Thyroid gland (tissue), 4 donors: Measurements from ENCODE around the gene AKAP10. TPM values are rescaled to one million over a fixed set of nuclear protein-coding genes. Genes with fewer than 3 reads are reported as not detected.

Source experiments
- DNase-seq, 2 donors: peaks; one replicate each; pipeline ENCODE4 v3.0.0-alpha.2; 2019
- H3K27ac ChIP-seq, 3 donors: fragments of 200-600 bp; sonication (generic); 1 replicate in 2 of 3; 2 replicates in 1 of 3; pipeline ENCODE4 v1.5.1; 2016 to 2019; ENCODE audit warnings: mild to moderate bottlenecking in 1 of 3, moderate library complexity in 1 of 3
- H3K27me3 ChIP-seq: fragments of 200-600 bp; sonication (generic); one replicate; pipeline ENCODE4 v1.5.1; 2019
- H3K36me3 ChIP-seq, 2 donors: fragments of 200-600 bp; sonication (generic); one replicate each; pipeline ENCODE4 v1.5.1; 2016 to 2019
- H3K4me1 ChIP-seq, 2 donors: fragments of 200-600 bp; sonication (generic); one replicate each; pipeline ENCODE4 v1.5.1; 2017 to 2019
- H3K4me3 ChIP-seq, 3 donors: fragments of 200-600 bp; sonication (generic); replicated peaks in 1 of 3; 1 replicate in 2 of 3; 2 replicates in 1 of 3; pipeline ENCODE4 v1.5.1; 2016; ENCODE audit warnings: mild to moderate bottlenecking in 1 of 3
- H3K9me3 ChIP-seq: fragments of 200-600 bp; sonication (generic); one replicate; pipeline ENCODE4 v1.5.1; 2017
- CTCF ChIP-seq, 6 experiments: fragments of 200-600 bp in 3 of 6; fragments of 450-650 bp in 3 of 6; sonication (generic) in 3 of 6; IDR thresholded peaks; one replicate each; pipeline ENCODE4 v1.5.1; 2016 to 2019; ENCODE audit warnings: antibody characterized with exemption in 6 of 6, mild to moderate bottlenecking in 2 of 6, inconsistent platforms in 1 of 6, moderate library complexity in 1 of 6
- POLR2A ChIP-seq, 2 donors: fragments of 450-650 bp; IDR thresholded peaks; one replicate each; pipeline ENCODE4 v1.6.1; 2017; ENCODE audit warnings: antibody characterized with exemption in 2 of 2, mild to moderate bottlenecking in 2 of 2, moderate library complexity in 1 of 2
- WGBS, 2 donors: methylation state at CpG; one replicate each; pipeline ENCODE4 v1.1.5; 2017; 5-methylcytosine and 5-hydroxymethylcytosine counted together
- intact Hi-C: fragments of 100-400 bp; cut with DNase I; formaldehyde crosslinking; loops from one replicate; pipeline ENCODE4 v1.15.1; 2023
- total RNA-seq, 4 donors: library from RNA; depleted of rRNA; stranded (reverse); fragments of >200 nt; gene quantifications; one replicate each; pipeline ENCODE4 v1.2.3, GENCODE V29; 2016

Gene AKAP10
- total RNA-seq, 4 donors from 2014 or later: 34.6 to 65.0 (median 42.0) TPM

- intact Hi-C loops: loop anchor here (10.0 kb wide), 1 partner anchor 84 kb away; no protein-coding TSS in a partner anchor
- H3K9me3 ChIP-seq: no peaks in the 10 kb centered on the region
- H3K27me3 ChIP-seq: no peaks in the 10 kb centered on the region
- no peak for DNase-seq
- H3K27ac ChIP-seq: peak overlapping the region in 1 of 3 donors; percentile 66
- 74 to 89% methylated on average over 1 of the region's 1 CpG for WGBS, 2 donors
- H3K4me3 ChIP-seq: no peak overlapping the region
- H3K36me3 ChIP-seq: no peaks in the 10 kb centered on the region
- H3K4me1 ChIP-seq: peaks cover 0 to 3% of the 10 kb centered on the region in 2 donors
- TF ChIP-seq CTCF (IDR thresholded peaks at IDR 0.05): no peak
- no peak for TF ChIP-seq POLR2A (IDR thresholded peaks at IDR 0.05)
Observed at GRCh38 chr17:20010936-20011335, 33.3 kb upstream of the AKAP10 start.

GRCh38 chr17:20010099-20010863, 32.7 kb upstream of the AKAP10 start:
- TF ChIP-seq POLR2A (IDR thresholded peaks at IDR 0.05): no peak
- peak in 4 of 6 experiments; percentile 5 to 53 (median 28) for TF ChIP-seq CTCF (IDR thresholded peaks at IDR 0.05)
- DNase-seq: peak; percentile 39 to 55
- 22 to 25% methylated on average over 11 of the region's 11 CpGs for WGBS, 2 donors
- Histone ChIP-seq H3K27ac (peak overlapping the region in 2 of 3 donors; percentile 40 to 66), H3K27me3 (no peaks in the 10 kb centered on the region), H3K36me3 (no peaks in the 10 kb centered on the region), H3K4me3 (peak overlapping the region; percentile 36 to 74 (median 54)), H3K4me1 (peaks cover 0 to 3% of the 10 kb centered on the region in 2 donors), H3K9me3 (no peaks in the 10 kb centered on the region)
- intact Hi-C loops: loop anchor here (10.0 kb wide), 1 partner anchor 85 kb away; no protein-coding TSS in a partner anchor

GRCh38 chr17:20009302-20010098, 31.9 kb upstream of the AKAP10 start, which contains the start of gene SPECC1:
TSS of gene SPECC1 (plus strand) at chr17:20009359. CDS start at chr17:20096652, 87,293 bp downstream.
- TF ChIP-seq CTCF (IDR thresholded peaks at IDR 0.05): peak in 5 of 6 experiments; percentile 91 to 100 (median 96)
- peak in 1 of 2 donors; percentile 36 for TF ChIP-seq POLR2A (IDR thresholded peaks at IDR 0.05)
- Histone ChIP-seq H3K36me3 (no peaks in the 10 kb centered on the region), H3K4me3 (peak within 1 kb of the TSS; percentile 36 to 74 (median 54)), H3K4me1 (peaks cover 0 to 3% of the 10 kb centered on the region in 2 donors), H3K27ac (peak within 1 kb of the TSS; percentile 40 to 76 (median 66)), H3K27me3 (no peaks in the 10 kb centered on the region), H3K9me3 (no peaks in the 10 kb centered on the region)
- peak; percentile 73 to 78 for DNase-seq
- WGBS, 2 donors: 1% methylated on average over 21 to 26 of the region's 96 CpGs
- intact Hi-C loops: loop anchor here (10.0 kb wide), 1 partner anchor 85 kb away; no protein-coding TSS in a partner anchor

GRCh38 chr17:20009052-20009301, 31.3 kb upstream of the AKAP10 start:
- DNase-seq: no peak
- Histone ChIP-seq H3K4me3 (peak overlapping the region; percentile 36 to 74 (median 47)), H3K27ac (no peak overlapping the region), H3K9me3 (no peaks in the 10 kb centered on the region), H3K27me3 (no peaks in the 10 kb centered on the region), H3K36me3 (no peaks in the 10 kb centered on the region), H3K4me1 (peaks cover 0 to 3% of the 10 kb centered on the region in 2 donors)
- 0% methylated on average over 7 to 11 of the region's 18 CpGs for WGBS, 2 donors
- no peak for TF ChIP-seq POLR2A (IDR thresholded peaks at IDR 0.05)
- peak in 1 of 6 experiments; percentile 51 for TF ChIP-seq CTCF (IDR thresholded peaks at IDR 0.05)
- intact Hi-C loops: no loop called here
